HG03280 (cell line): ENCODE data around the gene RAB17.
"Not testable (repeated sequence)": the region's sequence is repeated elsewhere in the genome, so short reads cannot be mapped to it uniquely, and the experiment has no call there.

Experiments
- ATAC-seq: cut with Tn5 transposase; IDR thresholded peaks from one replicate; pipeline ENCODE4 v1.9.1; 2021; ENCODE audit warnings: mild to moderate bottlenecking, moderate library complexity; ENCODE audit not compliant: unreplicated experiment

The RAB17 gene

GRCh38 chr2:237625216-237625705, 34.7 kb upstream of the RAB17 start:
- ATAC-seq, result no peak

- ATAC-seq, result no peak
These were observed 34.0 kb upstream of the RAB17 start for GRCh38 chr2:237624565-237624964.

- no peak for ATAC-seq
These were observed 33.2 kb upstream of the RAB17 start for GRCh38 chr2:237623428-237624403.

- no peak for ATAC-seq
These were observed 27.9 kb upstream of the RAB17 start for GRCh38 chr2:237618449-237618848.

GRCh38 chr2:237617587-237617982, 27.1 kb upstream of the RAB17 start:
- no peak for ATAC-seq

GRCh38 chr2:237616734-237617586, 26.4 kb upstream of the RAB17 start:
- no peak for ATAC-seq

GRCh38 chr2:237616373-237616733, 25.8 kb upstream of the RAB17 start:
- ATAC-seq, result no peak

- no peak for ATAC-seq
These were observed 25.2 kb upstream of the RAB17 start for GRCh38 chr2:237615631-237616249.

GRCh38 chr2:237614151-237614720, 23.7 kb upstream of the RAB17 start:
- ATAC-seq, result no peak

GRCh38 chr2:237613679-237614078, 23.1 kb upstream of the RAB17 start:
- ATAC-seq, result no peak

GRCh38 chr2:237612527-237613357, 22.2 kb upstream of the RAB17 start:
- no peak for ATAC-seq

GRCh38 chr2:237606522-237606921, 16.0 kb upstream of the RAB17 start:
- not testable (repeated sequence) for ATAC-seq

- ATAC-seq, result no peak
These were observed 14.4 kb upstream of the RAB17 start for GRCh38 chr2:237604960-237605359.

- no peak for ATAC-seq
These were observed 13.9 kb upstream of the RAB17 start for GRCh38 chr2:237604391-237604790.

- no peak for ATAC-seq
These were observed 13.3 kb upstream of the RAB17 start for GRCh38 chr2:237603718-237604362.

GRCh38 chr2:237603049-237603717, 12.6 kb upstream of the RAB17 start:
- no peak for ATAC-seq

GRCh38 chr2:237602409-237602808, 11.9 kb upstream of the RAB17 start:
- ATAC-seq, result no peak

- ATAC-seq, result no peak
These were observed 11.1 kb upstream of the RAB17 start for GRCh38 chr2:237601453-237602116.
